OCI-LY1 (cell line): ENCODE results near the gene SHROOM3.

ENCODE experiments used
- CTCF ChIP-seq: fragments of 200-600 bp; sonication (generic), shearing (Covaris generic); IDR thresholded peaks from 2 replicates; pipeline ENCODE4 v1.5.1; 2017; ENCODE audit warnings: mild to moderate bottlenecking, antibody characterized with exemption, low read length, moderate library complexity, mixed read lengths
- EZH2 ChIP-seq: fragments of 200-600 bp; sonication (generic), shearing (Covaris generic); IDR thresholded peaks from 2 replicates; pipeline ENCODE4 v1.8.0; 2017; ENCODE audit warnings: borderline replicate concordance, mixed run types, mild to moderate bottlenecking, antibody characterized with exemption, low read length, moderate library complexity, mixed read lengths

GRCh38 chr4:76494243-76494642 is 59.2 kb downstream of the SHROOM3 start:
- TF ChIP-seq CTCF, result no peak
- TF ChIP-seq EZH2, result no peak
